Activated B cell treated with CpG ODN at 0.5 μM for 24 hours (primary cell): ENCODE results near the gene DENND4A. TPM values are rescaled to one million over a fixed set of nuclear protein-coding genes. Genes with fewer than 3 reads are reported as not detected.

Experiments
- ATAC-seq: fragments of 200-7000 bp; cut with Tn5 transposase; one replicate; pipeline ENCODE4 v1.10.0; 2021; ENCODE audit warnings: low read depth, mild to moderate bottlenecking, moderate library complexity
- CTCF ChIA-PET: fragments of 350-600 bp; sonication (Branson Sonifier 250); formaldehyde crosslinking; loops from one replicate; lab custom pipeline; 2021; ENCODE audit warnings: antibody characterized with exemption; lab: Charles Lee
- POLR2A ChIA-PET: fragments of 350-600 bp; sonication (Branson Sonifier 250); formaldehyde crosslinking; loops from one replicate; lab custom pipeline; 2021; ENCODE audit warnings: antibody characterized with exemption; lab: Charles Lee
- DNase-seq: peaks from one replicate; pipeline ENCODE4 v3.0.0; 2022
- H3K27ac Mint-ChIP-seq: one replicate; pipeline ENCODE4 v1.8.0; 2020; ENCODE audit warnings: mixed read lengths
- H3K27me3 Mint-ChIP-seq: one replicate; pipeline ENCODE4 v1.8.0; 2021; ENCODE audit warnings: mixed read lengths
- H3K36me3 Mint-ChIP-seq: one replicate; pipeline ENCODE4 v1.8.0; 2021; ENCODE audit warnings: low read depth, mixed read lengths
- H3K4me1 Mint-ChIP-seq: one replicate; pipeline ENCODE4 v1.8.0; 2021; ENCODE audit warnings: mixed read lengths
- H3K4me3 Mint-ChIP-seq: one replicate; pipeline ENCODE4 v1.8.0; 2020; ENCODE audit warnings: mild to moderate bottlenecking, mixed read lengths
- H3K9me3 Mint-ChIP-seq: one replicate; pipeline ENCODE4 v1.8.0; 2020; ENCODE audit warnings: mixed read lengths
- intact Hi-C: fragments of 100-400 bp; cut with micrococcal nuclease; formaldehyde crosslinking; loops from one replicate; pipeline ENCODE4 v1.15.1; 2024
- total RNA-seq: library from RNA; stranded (reverse); gene quantifications from 2 replicates; pipeline ENCODE4 v1.2.3, GENCODE V29; 2022
- TF ChIP-seq, protein P1 (sequence below): fragments of 200-600 bp; IDR thresholded peaks from one replicate; pipeline ENCODE4 v1.8.0; 2022; ENCODE audit warnings: antibody characterized with exemption, mild to moderate bottlenecking

The DENND4A gene
- total RNA-seq, 1 donor from 2014 or later: 166 TPM

DNA sequence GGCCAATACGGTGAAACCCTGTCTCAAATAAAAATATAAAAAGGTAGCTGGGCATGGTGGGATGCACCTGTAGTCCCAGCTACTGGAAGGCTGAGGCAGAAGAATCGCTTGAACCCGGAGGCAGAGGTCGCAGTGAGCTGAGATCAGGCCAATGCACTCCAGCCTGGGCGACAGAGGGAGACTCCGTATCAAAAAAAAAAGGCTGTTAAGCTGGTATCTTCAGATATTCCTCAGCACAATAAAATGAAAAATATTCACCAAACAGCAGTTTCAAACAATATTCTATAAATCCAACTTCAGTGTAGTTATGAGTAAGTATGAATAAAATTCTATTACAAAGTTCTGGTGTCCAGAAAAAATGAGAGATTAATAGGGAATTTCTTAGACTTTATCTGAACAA, 14.2 kb downstream of the DENND4A start:
- POLR2A ChIA-PET: interaction anchor here (0.6 to 5.2 kb wide), 9 partner anchors 8 to 91 kb away, joined by 3 to 65 read pairs (median 4); partner anchors contain the start of genes DENND4A and RAB11A
- intact Hi-C loops: loop anchor here (1.0 kb wide), 1 partner anchor 12 kb away; no protein-coding TSS in a partner anchor
- peak overlapping the region; percentile 78 for H3K27ac Mint-ChIP-seq
- TF ChIP-seq, protein P1, sequence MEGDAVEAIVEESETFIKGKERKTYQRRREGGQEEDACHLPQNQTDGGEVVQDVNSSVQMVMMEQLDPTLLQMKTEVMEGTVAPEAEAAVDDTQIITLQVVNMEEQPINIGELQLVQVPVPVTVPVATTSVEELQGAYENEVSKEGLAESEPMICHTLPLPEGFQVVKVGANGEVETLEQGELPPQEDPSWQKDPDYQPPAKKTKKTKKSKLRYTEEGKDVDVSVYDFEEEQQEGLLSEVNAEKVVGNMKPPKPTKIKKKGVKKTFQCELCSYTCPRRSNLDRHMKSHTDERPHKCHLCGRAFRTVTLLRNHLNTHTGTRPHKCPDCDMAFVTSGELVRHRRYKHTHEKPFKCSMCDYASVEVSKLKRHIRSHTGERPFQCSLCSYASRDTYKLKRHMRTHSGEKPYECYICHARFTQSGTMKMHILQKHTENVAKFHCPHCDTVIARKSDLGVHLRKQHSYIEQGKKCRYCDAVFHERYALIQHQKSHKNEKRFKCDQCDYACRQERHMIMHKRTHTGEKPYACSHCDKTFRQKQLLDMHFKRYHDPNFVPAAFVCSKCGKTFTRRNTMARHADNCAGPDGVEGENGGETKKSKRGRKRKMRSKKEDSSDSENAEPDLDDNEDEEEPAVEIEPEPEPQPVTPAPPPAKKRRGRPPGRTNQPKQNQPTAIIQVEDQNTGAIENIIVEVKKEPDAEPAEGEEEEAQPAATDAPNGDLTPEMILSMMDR: no peak
- H3K4me1 Mint-ChIP-seq: peaks cover 55% of the 10 kb centered on the region
- H3K9me3 Mint-ChIP-seq: no peaks in the 10 kb centered on the region
- no peak overlapping the region for H3K4me3 Mint-ChIP-seq
- DNase-seq (no peak), ATAC-seq (no peak)
- peaks cover 21% of the 10 kb centered on the region for H3K36me3 Mint-ChIP-seq
- CTCF ChIA-PET: interaction anchor here (1.5 kb wide), 1 partner anchor 56 kb away, joined by 4 read pairs; no protein-coding TSS in a partner anchor
- H3K27me3 Mint-ChIP-seq: no peaks in the 10 kb centered on the region

DNA sequence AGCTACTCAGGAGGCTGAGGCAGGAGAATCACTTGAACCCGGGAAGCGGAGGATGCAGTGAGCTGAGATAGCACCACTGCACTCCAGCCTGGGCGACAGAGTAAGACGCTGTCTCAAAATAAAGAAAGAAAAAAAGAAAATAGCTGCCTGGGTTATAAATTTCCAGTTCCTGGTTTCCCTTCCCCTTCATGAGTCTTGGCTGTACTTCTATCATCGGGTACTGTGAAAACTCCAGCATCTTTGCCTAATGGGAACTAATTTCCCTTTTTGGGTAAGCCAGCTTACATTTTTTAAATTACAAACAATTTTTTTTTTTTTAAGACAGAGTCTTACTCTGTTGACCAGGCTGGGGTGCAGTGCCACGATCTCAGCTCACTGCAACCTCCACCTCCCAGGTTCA, 15.0 kb downstream of the DENND4A start:
- intact Hi-C loops: loop anchor here (1.0 kb wide), 1 partner anchor 13 kb away; no protein-coding TSS in a partner anchor
- DNase-seq: no peak
- Mint-ChIP-seq H3K27ac (peak overlapping the region; percentile 78), H3K27me3 (no peaks in the 10 kb centered on the region), H3K9me3 (no peaks in the 10 kb centered on the region), H3K36me3 (peaks cover 23% of the 10 kb centered on the region), H3K4me3 (peak overlapping the region; percentile 52), H3K4me1 (peaks cover 60% of the 10 kb centered on the region)
- ATAC-seq: peak; percentile 23
- TF ChIP-seq, protein P1: no peak
- CTCF ChIA-PET: interaction anchor here (0.9 to 1.5 kb wide), 3 partner anchors 47 to 58 kb away, joined by 4 to 5 read pairs (median 4); no protein-coding TSS in a partner anchor
- POLR2A ChIA-PET: interaction anchor here (0.6 to 5.2 kb wide), 8 partner anchors 9 to 92 kb away, joined by 3 to 65 read pairs (median 4); partner anchors contain the start of genes DENND4A and RAB11A

DNA sequence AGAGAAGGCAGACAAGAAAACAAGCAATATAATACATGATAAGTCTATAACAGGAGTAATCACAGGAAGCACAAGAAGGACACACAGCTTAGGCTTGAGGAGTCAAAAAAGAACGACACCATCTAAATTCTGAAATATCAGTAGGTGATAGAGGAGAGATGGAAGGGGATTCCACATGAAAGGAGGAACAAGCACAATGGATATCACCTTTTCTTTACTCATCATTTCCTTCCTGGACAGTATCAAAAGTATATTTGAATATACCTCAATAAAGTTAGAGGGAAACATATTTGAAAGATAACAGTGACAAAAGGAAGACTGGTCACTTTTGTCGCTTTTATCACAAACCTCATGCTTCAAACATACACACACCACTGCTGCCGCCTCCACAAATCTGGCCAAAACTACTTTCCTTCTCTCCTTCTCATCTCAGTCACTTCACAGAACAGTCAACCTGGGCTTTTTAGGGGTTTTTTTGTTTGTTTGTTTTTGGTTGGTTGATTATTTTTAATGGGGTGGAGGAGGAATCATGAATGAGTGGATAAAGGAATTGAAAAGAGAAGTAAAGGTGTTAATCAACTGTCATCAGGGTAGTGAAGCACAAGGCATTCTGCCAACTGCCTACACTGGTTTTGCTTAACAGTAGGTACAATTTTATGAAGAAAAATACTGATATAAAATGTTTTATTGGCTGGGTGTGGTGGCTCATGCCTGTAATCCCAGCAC, 18.5 kb downstream of the DENND4A start:
- ChIA-PET CTCF (interaction anchor here (0.9 kb wide), 1 partner anchor 19 kb away, joined by 3 read pairs; no protein-coding TSS in a partner anchor), POLR2A (interaction anchor here (0.6 to 6.9 kb wide), 3 partner anchors 12 to 49 kb away, joined by 3 to 65 read pairs (median 4); partner anchors contain the start of gene DENND4A)
- Mint-ChIP-seq H3K9me3 (no peaks in the 10 kb centered on the region), H3K36me3 (peaks cover 35% of the 10 kb centered on the region), H3K4me1 (peaks cover 90% of the 10 kb centered on the region), H3K27me3 (no peaks in the 10 kb centered on the region), H3K27ac (peak overlapping the region; percentile 94), H3K4me3 (peak overlapping the region; percentile 76)
- intact Hi-C loops: loop anchor here (1.0 to 5.0 kb wide), 2 partner anchors 19 to 66 kb away; partner anchors contain the start of gene DENND4A
- ATAC-seq: peak; percentile 71
- TF ChIP-seq, protein P1: no peak
- DNase-seq: no peak

DNA sequence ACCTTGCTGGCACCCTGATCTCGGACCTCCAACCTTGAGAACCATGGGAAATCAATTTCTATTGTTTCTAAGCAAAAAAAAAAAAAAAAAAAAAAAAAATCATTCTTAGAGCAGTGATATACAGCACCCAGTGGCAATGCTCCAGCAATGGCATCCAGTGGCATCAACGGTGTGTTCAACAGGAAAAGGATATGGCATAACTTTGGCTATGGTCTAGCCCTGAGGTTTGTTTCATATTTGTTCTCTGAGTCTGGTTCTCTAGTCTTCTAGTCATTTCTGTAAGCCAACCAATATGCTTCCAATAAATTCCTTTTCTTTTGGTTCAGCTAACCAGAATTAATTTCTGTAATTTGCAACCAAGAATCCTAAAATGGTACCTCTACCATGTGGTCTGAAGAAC, 19.2 kb downstream of the DENND4A start:
- ATAC-seq (no peak), DNase-seq (no peak)
- Mint-ChIP-seq H3K9me3 (no peaks in the 10 kb centered on the region), H3K27me3 (no peaks in the 10 kb centered on the region), H3K4me1 (peaks cover 90% of the 10 kb centered on the region), H3K4me3 (peak overlapping the region; percentile 76), H3K27ac (peak overlapping the region; percentile 94), H3K36me3 (peaks cover 37% of the 10 kb centered on the region)
- ChIA-PET POLR2A (interaction anchor here (0.6 to 6.9 kb wide), 5 partner anchors 19 to 639 kb away, joined by 3 to 65 read pairs (median 14); partner anchors contain the start of gene DENND4A), CTCF (interaction anchor here (0.9 kb wide), 1 partner anchor 20 kb away, joined by 3 read pairs; no protein-coding TSS in a partner anchor)
- intact Hi-C loops: loop anchor here (1.0 to 5.0 kb wide), 2 partner anchors 19 to 66 kb away; partner anchors contain the start of gene DENND4A
- TF ChIP-seq, protein P1: no peak
